Measurements from ENCODE around the gene RAI1.
A peak's percentile ranks its signal among the peaks of the same experiment; 100 is the strongest.
"Not testable (repeated sequence)": the region's sequence is repeated elsewhere in the genome, so short reads cannot be mapped to it uniquely, and the experiment has no call there.

RAI1 gene

GRCh38 chr17:17685775-17686291 is 4.6 kb downstream of the RAI1 start:
- CTCF ChIA-PET = no interaction called here
- TF ChIP-seq, protein P1, sequence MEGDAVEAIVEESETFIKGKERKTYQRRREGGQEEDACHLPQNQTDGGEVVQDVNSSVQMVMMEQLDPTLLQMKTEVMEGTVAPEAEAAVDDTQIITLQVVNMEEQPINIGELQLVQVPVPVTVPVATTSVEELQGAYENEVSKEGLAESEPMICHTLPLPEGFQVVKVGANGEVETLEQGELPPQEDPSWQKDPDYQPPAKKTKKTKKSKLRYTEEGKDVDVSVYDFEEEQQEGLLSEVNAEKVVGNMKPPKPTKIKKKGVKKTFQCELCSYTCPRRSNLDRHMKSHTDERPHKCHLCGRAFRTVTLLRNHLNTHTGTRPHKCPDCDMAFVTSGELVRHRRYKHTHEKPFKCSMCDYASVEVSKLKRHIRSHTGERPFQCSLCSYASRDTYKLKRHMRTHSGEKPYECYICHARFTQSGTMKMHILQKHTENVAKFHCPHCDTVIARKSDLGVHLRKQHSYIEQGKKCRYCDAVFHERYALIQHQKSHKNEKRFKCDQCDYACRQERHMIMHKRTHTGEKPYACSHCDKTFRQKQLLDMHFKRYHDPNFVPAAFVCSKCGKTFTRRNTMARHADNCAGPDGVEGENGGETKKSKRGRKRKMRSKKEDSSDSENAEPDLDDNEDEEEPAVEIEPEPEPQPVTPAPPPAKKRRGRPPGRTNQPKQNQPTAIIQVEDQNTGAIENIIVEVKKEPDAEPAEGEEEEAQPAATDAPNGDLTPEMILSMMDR (IDR thresholded peaks at IDR 0.05; ENCODE audit: control extremely low read depth, extremely low read depth, low read depth, missing control alignments) = no peak
- POLR2A ChIA-PET = no interaction called here
- DNase-seq (ENCODE audit: extremely low spot score) = no peak

DNA sequence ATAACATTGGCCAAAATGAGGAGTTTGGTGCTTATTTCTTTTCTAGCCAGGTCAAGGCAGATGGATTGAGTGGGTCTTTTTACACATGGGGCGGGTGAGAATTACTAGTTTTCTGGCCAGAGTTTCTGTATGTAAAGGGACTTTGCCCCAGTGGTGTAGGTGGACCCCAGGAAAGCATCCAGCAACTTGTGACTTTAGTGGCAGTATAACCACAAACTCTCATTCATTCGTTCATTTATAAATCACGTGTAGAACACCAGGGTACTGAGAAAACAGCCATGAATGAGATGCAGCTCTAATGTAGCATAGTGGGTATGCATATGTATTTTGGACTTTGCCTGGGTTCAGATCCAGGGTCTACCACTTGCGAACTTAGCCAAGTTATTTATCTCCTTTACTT is 8.1 kb downstream of the RAI1 start:
- POLR2A ChIA-PET = no interaction called here
- CTCF ChIA-PET = interaction anchor here (1.0 to 2.5 kb wide), 5 partner anchors 9 to 283 kb away, joined by 3 to 14 read pairs (median 7); partner anchors contain the start of genes DRC3, RAI1 and TOM1L2
- TF ChIP-seq, protein P1 (IDR thresholded peaks at IDR 0.05; ENCODE audit: control extremely low read depth, extremely low read depth, low read depth, missing control alignments) = no peak
- DNase-seq (ENCODE audit: extremely low spot score) = no peak

DNA sequence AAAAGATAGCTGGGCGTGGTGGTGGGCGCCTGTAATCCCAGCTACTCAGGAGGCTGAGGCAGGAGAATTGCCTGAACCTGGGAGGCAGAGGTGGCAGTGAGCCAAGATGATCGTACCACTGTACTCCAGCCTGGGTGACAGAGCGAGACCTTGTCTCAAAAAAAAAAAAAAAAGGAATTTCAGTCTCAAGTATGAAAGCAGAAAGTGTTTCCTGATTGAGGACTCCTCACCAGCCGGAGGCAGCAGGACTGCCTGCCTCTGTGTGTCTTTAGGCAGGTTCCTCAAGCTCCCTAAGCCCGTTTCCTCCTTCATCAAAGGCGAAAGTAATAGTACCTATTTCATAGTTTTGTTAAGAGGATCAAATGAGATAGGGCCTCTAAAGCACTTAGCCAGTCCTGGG is 9.0 kb downstream of the RAI1 start:
- ChIA-PET POLR2A (interaction anchor here (1.2 kb wide), 1 partner anchor 8 kb away, joined by 3 read pairs; no protein-coding TSS in a partner anchor), CTCF (interaction anchor here (0.9 to 2.5 kb wide), 8 partner anchors 8 to 229 kb away, joined by 4 to 14 read pairs (median 6); partner anchors contain the start of gene RAI1)
- DNase-seq (ENCODE audit: extremely low spot score) = not testable (repeated sequence)

DNA sequence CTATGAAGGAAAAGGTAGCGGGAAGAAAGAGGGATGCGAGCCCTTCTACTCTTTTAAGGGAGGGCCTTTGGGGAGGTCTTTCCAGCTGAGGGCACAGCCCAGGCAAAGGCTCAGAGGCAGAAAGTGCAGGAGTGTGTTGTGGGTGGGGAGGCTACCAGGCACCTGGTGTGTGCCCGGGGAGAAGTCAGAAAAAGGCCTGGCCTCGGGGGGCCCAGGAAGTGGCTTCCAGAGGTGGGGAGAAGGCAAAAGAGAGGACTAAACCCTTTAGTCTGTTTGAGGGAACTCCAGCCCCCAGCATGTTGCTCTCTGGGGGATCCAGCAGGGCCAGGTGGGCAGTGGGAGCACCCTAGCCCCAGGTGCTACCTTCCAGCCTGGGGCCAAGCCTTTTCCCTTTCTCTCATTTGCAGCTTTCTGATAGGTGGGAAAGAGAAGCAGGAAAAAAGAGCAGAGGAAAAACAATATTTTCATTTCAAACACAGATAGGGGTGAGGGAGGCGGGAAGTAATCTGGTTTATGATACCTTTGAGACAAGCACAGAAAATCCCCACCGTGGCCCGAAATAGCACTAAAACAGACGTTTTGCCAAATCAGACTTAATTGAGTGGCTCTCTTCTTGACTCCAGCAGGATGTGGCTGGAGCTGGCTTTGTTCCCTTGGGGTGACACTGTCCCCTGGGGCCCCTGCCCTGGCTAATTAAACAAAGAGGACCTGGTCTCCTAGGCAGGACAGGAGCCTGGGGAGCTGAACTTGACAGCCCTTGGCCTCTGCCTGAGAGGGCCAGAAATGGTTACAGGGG is 10.4 kb downstream of the RAI1 start:
- ChIA-PET CTCF (interaction anchor here (0.6 to 2.5 kb wide), 10 partner anchors 8 to 343 kb away, joined by 3 to 14 read pairs (median 6); partner anchors contain the start of gene RAI1), POLR2A (no interaction called here)
- TF ChIP-seq, protein P1 (IDR thresholded peaks at IDR 0.05; ENCODE audit: control extremely low read depth, extremely low read depth, low read depth, missing control alignments) = no peak
- DNase-seq (ENCODE audit: extremely low spot score) = peak; percentile 55

DNA sequence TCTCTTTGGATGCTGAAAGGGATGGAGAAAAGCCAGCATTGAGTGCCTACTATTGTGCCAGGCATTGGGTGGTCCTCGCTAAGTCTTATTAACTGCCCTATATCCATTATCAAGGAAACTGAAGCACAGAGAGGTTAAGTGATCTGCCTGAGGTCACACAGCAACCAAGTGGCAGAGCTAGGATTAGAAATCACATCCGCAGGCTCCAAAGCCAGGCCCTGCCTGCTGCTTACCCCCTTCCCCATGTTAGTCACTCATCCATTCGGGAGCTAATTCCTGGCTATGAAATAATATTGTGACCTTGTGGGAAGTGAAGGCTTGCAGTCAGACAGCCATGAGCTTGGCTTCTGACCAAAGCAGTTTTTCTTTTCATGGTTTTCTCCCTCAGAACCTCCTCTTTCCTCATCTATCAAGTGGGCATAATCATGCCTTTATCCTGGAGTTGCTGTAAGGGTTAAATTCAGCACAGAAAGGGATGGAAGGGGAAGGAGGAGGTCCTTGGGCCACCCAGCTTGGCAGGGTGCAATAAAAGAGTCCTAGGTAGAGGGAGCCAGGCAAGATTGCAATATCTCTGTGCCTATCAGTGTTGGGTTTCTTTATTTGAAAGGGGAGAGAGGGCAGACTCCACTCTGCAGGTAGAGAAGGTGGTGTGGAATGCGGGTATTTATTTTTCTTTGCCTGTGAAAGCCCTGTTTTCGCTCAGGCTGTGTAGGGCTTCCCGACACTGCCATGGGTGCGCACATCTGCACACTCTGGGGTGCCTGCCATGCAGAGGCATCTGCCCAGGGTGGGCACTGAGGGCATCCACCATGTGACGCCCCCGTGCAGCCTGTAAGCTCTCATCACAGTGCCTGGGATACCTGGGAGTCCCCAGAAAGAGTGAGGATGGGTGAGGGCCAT is 11.3 kb downstream of the RAI1 start:
- ChIA-PET POLR2A (no interaction called here), CTCF (interaction anchor here (0.9 to 2.2 kb wide), 6 partner anchors 7 to 86 kb away, joined by 3 to 12 read pairs (median 5); no protein-coding TSS in a partner anchor)
- no peak for DNase-seq (ENCODE audit: extremely low spot score)
- TF ChIP-seq, protein P1 (IDR thresholded peaks at IDR 0.05; ENCODE audit: control extremely low read depth, extremely low read depth, low read depth, missing control alignments) = no peak

DNA sequence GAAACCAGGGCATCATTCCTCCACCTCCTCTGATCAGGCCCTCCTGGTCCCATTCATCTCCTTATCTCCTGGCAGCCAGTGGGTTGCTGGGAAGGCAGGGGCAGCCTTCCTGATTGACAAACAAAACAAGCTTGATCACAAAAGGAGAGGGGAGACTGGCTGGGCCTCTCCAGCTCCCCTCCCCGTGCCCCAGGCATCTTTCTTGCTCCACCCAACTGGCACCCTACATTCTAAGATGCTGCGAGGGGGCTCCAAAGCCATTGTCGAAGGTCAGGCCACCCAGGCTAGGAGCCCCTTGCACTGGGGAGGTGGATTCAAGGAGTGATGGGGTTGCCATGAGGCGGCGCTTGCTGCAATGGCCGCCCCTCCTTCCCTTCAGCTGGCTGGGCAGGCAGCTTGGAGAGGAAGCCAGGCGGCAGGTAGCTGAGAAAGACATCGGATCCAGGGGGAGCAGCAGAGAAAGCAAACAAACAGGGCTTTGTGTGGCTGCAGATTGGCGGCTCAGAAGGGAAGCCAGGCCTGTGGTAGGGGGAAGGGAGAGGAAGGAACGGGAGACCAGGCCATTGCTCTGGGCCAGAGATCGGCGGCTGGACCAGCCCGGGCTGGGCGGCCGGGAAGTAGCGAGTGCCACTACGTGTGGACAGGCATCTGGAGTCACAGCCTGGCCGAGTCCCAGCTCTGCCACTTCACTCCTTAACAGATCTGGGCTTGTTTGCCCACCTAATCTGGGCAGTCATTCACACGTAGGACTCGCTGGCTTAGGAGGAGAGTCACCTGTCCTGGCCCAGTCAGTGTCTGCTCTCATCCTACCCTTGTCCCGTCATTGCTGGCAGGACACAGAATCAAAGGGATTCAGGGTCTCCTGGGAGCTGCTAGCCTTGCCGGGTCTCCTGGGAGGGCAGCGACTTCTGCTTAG is 12.3 kb downstream of the RAI1 start:
- no peak for DNase-seq (ENCODE audit: extremely low spot score)
- CTCF ChIA-PET = interaction anchor here (0.9 to 2.2 kb wide), 4 partner anchors 11 to 36 kb away, joined by 3 to 12 read pairs (median 4); no protein-coding TSS in a partner anchor
- TF ChIP-seq, protein P1 (IDR thresholded peaks at IDR 0.05; ENCODE audit: control extremely low read depth, extremely low read depth, low read depth, missing control alignments) = no peak
- POLR2A ChIA-PET = interaction anchor here (1.5 kb wide), 1 partner anchor 142 kb away, joined by 4 read pairs; no protein-coding TSS in a partner anchor

Data from GM10248 (cell line).